SK-N-SH treated with all-trans-retinoic acid at 6 μM for 48 hours (cell line): ENCODE measurements around the gene SERPINB1.

Source experiments
- CSDC2 ChIP-seq: fragments of 250-450 bp; sonication (Bioruptor Pico); IDR thresholded peaks from 2 replicates; pipeline ENCODE4 v1.5.0; 2020; ENCODE audit warnings: mild to moderate bottlenecking, moderate library complexity
- GLIS3 ChIP-seq: fragments of 250-450 bp; sonication (Bioruptor Pico); IDR thresholded peaks from 2 replicates; pipeline ENCODE4 v1.5.0; 2020; ENCODE audit warnings: mild to moderate bottlenecking, moderate library complexity
- ISL1 ChIP-seq: fragments of 250-450 bp; sonication (Bioruptor Pico); IDR thresholded peaks from 2 replicates; pipeline ENCODE4 v2.1.2; 2022; ENCODE audit warnings: mild to moderate bottlenecking, moderate library complexity
- PPARA ChIP-seq: fragments of 250-450 bp; sonication (Bioruptor Pico); IDR thresholded peaks from 2 replicates; pipeline ENCODE4 v1.5.0; 2020; ENCODE audit warnings: mild to moderate bottlenecking, borderline replicate concordance
- ZC3H10 ChIP-seq: fragments of 250-450 bp; sonication (Bioruptor Pico); IDR thresholded peaks from 2 replicates; pipeline ENCODE4 v1.5.1; 2021; ENCODE audit warnings: mild to moderate bottlenecking, moderate library complexity
- TF ChIP-seq, protein P1 (sequence below): fragments of 250-450 bp; sonication (Bioruptor Pico); IDR thresholded peaks from 2 replicates; pipeline ENCODE4 v1.8.0; 2021; ENCODE audit warnings: low read depth, mild to moderate bottlenecking, moderate library complexity, borderline replicate concordance
- TF ChIP-seq, protein P2 (sequence below): fragments of 250-450 bp; sonication (Bioruptor Pico); IDR thresholded peaks from 2 replicates; pipeline ENCODE4 v1.8.0; 2020; ENCODE audit warnings: mild to moderate bottlenecking, moderate library complexity, borderline replicate concordance

DNA sequence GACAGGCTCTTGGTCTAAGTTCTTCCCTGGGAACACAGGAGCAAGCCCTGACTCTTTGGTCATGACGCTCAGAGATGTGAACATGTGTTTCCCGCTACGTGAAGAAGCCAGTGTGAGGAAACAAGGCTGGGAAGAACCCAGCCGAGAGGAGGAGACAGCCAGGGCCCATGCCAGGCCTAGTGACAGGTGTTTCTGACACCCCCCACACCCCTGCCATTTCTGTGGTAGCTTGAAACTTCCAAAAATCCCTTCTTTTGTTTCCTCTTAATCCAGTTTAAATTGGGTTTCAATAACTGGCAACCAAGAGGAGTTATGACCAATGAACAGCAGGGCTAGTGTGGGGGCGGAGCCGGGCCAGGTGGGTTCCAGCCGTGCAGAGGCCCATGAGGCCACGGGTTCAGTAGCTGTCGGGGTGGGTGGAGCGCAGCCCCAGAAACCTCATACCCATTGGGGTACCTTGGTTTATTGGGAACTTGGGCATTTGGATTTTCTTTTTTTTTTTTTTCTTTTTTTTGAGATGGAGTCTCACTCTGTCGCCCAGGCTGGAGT, 43.0 kb downstream of the SERPINB1 start:
- TF ChIP-seq CSDC2: no peak
- TF ChIP-seq GLIS3 (CRISPR knock-in tag): no peak
- TF ChIP-seq, protein P1, sequence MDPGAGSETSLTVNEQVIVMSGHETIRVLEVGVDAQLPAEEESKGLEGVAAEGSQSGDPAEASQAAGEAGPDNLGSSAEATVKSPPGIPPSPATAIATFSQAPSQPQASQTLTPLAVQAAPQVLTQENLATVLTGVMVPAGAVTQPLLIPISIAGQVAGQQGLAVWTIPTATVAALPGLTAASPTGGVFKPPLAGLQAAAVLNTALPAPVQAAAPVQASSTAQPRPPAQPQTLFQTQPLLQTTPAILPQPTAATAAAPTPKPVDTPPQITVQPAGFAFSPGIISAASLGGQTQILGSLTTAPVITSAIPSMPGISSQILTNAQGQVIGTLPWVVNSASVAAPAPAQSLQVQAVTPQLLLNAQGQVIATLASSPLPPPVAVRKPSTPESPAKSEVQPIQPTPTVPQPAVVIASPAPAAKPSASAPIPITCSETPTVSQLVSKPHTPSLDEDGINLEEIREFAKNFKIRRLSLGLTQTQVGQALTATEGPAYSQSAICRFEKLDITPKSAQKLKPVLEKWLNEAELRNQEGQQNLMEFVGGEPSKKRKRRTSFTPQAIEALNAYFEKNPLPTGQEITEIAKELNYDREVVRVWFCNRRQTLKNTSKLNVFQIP (CRISPR knock-in tag): no peak
- TF ChIP-seq, protein P2, sequence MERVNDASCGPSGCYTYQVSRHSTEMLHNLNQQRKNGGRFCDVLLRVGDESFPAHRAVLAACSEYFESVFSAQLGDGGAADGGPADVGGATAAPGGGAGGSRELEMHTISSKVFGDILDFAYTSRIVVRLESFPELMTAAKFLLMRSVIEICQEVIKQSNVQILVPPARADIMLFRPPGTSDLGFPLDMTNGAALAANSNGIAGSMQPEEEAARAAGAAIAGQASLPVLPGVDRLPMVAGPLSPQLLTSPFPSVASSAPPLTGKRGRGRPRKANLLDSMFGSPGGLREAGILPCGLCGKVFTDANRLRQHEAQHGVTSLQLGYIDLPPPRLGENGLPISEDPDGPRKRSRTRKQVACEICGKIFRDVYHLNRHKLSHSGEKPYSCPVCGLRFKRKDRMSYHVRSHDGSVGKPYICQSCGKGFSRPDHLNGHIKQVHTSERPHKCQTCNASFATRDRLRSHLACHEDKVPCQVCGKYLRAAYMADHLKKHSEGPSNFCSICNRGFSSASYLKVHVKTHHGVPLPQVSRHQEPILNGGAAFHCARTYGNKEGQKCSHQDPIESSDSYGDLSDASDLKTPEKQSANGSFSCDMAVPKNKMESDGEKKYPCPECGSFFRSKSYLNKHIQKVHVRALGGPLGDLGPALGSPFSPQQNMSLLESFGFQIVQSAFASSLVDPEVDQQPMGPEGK (CRISPR knock-in tag): no peak
- TF ChIP-seq PPARA: no peak
- no peak for TF ChIP-seq ZC3H10 (CRISPR knock-in tag)
- TF ChIP-seq ISL1: no peak
